GM18861 (cell line): Measurements from ENCODE around the gene SPARCL1.
A peak's percentile ranks its signal among the peaks of the same experiment; 100 is the strongest.
"Not testable (repeated sequence)": the region's sequence is repeated elsewhere in the genome, so short reads cannot be mapped to it uniquely, and the experiment has no call there.

Source experiments
- ATAC-seq: cut with Tn5 transposase; IDR thresholded peaks from one replicate; pipeline ENCODE4 v1.9.1; 2021; ENCODE audit not compliant: unreplicated experiment

The SPARCL1 gene, protein sequence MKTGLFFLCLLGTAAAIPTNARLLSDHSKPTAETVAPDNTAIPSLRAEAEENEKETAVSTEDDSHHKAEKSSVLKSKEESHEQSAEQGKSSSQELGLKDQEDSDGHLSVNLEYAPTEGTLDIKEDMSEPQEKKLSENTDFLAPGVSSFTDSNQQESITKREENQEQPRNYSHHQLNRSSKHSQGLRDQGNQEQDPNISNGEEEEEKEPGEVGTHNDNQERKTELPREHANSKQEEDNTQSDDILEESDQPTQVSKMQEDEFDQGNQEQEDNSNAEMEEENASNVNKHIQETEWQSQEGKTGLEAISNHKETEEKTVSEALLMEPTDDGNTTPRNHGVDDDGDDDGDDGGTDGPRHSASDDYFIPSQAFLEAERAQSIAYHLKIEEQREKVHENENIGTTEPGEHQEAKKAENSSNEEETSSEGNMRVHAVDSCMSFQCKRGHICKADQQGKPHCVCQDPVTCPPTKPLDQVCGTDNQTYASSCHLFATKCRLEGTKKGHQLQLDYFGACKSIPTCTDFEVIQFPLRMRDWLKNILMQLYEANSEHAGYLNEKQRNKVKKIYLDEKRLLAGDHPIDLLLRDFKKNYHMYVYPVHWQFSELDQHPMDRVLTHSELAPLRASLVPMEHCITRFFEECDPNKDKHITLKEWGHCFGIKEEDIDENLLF

DNA sequence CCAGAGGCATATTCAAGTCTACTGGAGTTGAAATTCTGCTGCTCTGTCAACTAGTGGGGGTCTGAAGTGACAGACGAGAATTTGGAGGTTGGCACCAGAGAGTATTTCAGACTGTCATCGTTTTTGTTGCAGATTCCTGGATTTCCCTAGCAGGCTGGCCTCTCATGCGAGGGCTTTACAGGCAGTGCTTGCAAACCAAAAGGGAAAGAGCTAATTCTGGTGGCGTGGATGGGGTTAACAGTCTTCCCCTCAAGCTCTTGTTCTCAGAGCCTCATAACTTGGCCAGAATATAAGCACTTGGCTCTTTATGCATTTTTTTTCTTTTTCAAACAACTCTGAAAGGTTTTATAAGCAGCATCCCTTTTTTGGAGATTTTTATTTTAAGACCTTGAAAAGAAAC lies at the start of gene SPARCL1:
SPARCL1 (minus strand) TSS at position 190 of the 400 bp plus-strand sequence. CDS start 29,802 bp downstream, outside the sequence.
- no peak for ATAC-seq

DNA sequence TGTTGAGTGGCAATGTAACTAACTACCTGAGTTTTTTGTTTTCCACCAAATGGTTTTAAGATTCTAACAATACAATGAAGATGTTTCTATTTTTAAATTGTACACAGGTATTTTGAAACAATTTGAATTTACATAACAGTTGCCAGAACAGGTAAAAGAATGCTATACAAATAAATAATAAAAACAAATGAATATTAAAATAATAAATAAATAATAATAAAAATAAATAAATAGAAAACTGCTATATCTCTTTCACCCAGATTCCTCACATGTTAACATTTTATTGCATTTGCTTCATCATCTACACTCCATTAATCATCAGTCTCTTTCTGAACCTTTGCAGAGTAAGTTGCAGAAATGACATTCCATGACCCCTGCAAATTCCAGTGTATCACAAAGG lies 46.8 kb upstream of the SPARCL1 start:
- ATAC-seq = no peak

DNA sequence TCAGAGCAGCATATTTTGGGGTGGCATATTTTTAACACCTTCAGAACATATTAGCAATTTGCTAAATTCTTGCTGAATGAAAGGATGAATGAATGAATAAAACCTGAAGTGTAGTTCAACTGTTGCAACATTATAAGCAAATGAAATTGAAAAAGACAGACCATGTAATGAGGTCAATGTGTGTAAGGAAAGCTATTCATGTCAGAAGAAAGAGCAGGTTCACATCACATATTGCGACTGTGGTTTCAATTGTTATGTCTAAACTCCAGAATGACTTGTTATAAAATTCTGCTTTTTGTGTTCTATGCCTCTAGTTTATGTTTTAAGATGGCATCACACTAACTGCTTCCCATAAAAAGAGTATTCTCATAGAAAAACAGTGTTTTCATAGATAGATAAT lies 46.2 kb upstream of the SPARCL1 start:
- no peak for ATAC-seq

DNA sequence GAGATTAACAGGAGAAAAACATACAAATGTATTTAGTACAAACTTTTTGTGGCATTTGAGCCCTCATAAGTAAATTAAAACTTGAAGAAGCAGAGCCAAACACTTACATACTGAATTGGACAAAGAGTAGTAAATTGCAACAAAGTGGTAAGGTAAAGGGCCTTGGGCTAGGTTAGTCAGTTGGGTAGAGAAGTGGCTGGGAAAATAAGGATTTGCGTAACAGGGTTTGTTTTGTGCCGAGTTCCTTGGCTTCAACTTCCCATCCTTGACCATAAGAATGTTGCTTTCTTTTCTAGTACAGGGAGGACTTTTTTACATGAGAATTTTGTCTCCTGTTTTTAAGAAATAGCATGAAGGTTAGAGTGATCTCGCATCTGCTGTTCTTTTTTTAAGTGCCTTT lies 45.8 kb upstream of the SPARCL1 start:
- ATAC-seq = no peak

DNA sequence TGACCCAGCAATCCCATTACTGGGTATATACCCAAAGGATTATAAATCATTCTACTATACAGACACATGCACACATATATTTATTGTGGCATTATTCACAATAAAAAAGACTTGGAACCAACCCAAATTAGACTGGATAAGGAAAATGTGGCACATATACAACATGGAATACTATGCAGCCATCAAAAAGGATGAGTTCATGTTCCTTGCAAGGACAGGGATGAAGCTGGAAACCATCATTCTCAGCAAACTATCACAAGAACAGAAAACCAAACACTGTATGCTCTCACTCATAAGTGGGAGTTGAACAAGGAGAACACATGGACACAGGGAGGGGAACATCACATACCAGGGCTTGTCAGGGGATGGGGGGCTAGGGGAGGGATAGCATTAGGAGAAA lies 45.2 kb upstream of the SPARCL1 start:
- ATAC-seq = not testable (repeated sequence)

DNA sequence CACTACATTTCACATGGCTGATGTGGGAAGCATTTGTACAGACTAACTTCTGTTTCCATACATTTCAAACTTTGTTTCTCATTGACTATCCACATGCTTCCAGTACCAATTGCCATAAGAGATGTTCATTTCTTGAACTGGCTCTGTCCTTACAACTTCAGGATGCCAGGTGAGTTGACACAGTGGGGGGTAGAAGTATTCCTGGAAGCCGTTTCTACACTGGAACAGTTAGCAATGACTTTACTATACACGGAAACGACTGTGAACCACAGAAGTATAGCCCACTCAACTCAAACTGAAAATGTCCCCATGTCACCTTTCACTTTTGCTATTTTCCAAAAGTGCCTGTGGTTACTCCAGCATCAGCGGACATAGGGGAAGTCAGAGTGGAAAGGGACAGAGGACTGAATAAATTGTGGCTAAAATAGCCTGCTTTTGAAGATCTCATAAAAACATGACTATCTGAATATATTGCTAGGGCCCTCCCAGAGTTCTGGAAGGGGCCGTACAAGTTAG lies 41.2 kb upstream of the SPARCL1 start:
- ATAC-seq = no peak

DNA sequence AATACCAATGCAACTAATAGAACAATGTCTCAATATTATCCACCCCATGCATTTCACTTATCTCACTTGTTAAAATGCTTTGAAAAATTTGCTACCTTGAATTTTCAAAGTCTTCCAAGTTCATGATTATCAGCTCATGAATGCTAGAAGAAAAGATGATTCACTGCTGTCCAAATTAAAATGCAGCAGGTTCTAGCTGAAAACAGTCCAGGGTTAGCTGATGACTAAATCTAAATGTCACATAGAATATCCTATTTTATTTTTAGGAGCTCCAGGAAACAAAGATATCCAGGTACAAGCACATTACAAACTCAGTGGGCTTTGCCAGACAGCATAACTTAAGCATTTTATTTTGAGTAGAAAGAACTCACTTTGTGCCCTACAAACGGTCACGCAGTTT lies 38.0 kb upstream of the SPARCL1 start:
- no peak for ATAC-seq

DNA sequence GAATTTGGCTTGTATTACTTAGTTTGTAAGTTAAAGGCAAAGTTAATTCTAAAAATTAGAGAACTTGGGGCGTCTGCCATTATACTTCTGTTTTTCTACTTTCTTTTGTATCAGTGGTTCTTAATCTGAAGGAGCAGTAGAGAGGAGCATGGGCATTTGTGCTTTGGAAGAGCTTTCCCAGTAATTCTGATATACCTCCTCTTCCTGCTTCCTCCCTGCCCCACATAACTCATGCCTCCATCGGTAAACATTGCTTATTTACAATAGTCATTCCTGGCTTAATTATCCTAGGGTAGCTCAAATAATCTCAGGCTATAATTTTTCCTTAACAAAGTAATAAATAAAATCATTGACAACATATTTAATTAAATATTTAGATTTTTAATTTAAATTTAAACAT lies 37.1 kb upstream of the SPARCL1 start:
- ATAC-seq = no peak

DNA sequence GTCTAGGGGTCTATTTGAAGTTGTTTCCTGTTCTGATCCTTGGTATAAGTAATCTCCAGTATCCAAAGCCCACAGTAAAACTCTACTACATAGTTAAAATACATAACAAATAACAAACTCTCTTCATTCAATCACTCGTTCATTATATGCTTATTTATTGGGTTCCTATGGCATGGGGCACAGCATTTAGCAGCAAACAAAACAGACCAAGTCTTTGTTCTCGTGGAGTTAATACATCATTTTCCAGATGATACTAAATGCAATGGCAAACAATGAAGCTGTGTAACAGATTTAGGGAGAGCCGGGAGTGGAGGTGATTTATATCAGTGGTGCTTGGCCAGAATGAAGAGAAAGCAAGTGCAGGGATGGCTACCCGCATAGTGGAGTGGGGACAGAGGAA lies 36.6 kb upstream of the SPARCL1 start:
- no peak for ATAC-seq

DNA sequence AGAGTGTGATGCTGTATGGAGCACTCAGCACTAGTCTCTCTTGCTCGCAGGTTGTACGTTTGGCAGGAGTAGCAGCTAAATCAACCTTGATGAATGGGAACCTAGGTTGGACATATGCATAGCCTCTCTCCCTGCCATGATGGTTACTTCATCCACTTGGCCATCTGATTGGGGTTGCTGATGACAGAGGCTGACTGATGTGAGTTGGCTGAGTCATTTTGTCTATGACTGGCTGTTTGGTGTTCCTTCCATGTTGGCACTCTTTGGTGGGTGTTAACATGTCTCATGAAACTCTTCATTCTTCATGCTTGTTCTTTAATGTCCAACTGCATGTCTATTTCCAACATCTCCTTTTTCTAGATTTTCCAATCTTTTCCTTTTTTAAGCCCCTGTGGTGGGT lies 31.6 kb upstream of the SPARCL1 start:
- ATAC-seq = no peak

DNA sequence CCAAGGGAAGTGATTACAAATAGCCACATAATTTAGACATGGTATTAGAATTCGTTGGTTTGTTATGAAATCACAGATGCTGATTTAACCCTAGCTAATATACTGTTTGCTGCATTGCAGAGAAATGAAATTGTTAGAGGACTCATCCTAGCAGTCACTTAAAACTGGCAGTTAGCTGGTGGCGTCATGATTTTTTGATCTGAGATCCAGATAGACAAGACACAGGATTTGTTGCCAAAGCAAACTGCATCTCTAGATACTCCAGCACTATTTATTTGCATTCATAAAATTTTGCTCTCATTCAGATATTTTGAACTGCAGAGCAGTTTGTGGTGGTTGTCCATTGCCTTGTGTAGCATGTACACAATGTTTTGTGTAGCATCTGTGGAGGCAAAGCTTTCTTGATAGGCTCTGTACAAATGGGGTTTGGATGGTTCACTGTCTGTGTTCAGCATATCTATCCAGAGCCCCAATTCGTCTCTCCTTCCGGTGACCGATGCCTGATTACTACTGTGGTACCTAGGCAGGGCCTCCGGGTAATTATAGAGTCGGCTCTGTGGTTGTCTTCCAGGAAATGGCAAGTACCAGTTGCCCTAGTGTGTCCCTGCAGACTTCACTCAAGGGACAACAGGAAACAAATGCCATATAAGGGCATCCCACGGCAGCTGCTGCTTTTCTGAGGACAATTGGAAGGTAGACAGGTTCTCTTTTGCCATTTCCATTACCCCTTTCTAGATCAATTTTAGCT lies 30.1 kb upstream of the SPARCL1 start:
- ATAC-seq = peak; percentile 99

DNA sequence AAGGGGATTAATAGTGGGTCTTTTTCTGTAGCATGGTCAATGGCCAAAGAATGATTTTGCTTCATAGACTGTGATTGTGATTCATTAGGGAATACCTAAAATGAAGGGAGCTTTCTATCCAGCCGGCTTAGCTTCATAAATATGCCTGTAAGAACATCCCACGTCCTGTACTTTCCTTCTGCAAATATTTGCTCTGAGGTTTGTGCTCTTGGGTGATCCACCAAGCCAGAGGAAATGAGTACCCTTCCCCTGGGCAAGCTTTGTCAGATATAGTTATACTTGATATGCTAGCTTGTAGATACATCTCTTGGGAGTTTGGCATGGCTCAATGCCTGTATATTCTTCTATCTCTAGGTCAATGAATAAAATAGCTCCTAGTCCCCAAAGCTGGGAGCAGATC lies 28.2 kb upstream of the SPARCL1 start:
- no peak for ATAC-seq

DNA sequence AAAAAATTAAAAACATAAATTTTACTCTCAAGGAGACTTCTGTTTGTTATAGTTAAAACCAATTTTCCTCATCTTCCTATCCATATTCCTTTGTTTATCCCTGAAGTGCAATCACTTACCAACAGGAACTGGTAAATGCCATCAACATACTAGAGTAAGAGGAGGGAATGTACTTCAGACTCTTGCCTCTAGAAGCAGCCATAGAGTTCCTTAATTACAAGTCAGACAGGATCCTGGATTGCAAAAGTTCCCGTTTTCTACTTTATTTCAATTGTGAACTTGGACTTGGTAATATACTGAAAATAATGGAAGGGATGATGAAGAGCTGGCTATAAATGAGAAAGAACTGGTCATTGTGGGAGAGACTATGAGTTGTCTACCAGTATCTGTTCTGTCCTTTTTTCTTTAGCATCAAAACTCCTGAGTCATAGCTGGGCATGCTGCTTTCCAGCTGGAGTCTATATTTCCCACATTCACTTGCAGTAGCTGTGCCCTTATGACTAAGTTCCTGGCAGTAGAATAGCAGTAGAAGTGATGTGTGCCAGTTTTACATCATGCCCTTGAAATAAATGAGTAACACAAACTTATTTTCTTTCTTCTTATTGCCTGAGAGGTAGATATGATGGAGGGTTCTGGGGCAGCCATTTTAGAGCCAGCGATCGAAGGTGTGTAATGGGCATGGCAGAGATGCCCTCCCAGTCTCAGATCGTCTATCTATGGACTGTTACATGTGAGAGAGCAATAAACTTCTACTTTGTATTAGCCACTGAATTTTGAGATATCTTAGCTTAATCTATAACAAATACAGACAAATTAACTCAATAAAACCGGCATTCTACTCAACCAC lies 26.8 kb upstream of the SPARCL1 start:
- ATAC-seq = no peak

DNA sequence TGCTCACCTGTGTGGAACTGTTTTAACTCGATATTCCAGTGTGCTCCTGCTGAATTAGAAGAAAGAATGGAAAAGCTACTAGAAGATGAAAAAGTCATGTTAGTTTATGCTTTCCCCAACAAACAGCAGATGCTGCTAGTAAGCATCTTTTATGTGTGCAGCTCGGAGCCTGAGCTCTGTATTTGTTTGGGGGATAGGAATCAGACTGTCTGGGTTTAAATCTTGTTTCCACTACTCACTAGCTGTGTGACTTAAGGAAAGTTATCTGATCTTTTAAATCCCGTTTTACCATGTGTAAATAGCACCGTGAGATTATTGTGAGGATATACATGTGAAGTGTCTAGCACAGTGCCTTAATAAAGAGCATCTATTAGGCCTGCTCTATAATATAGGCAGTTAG lies 24.0 kb upstream of the SPARCL1 start:
- ATAC-seq = no peak

DNA sequence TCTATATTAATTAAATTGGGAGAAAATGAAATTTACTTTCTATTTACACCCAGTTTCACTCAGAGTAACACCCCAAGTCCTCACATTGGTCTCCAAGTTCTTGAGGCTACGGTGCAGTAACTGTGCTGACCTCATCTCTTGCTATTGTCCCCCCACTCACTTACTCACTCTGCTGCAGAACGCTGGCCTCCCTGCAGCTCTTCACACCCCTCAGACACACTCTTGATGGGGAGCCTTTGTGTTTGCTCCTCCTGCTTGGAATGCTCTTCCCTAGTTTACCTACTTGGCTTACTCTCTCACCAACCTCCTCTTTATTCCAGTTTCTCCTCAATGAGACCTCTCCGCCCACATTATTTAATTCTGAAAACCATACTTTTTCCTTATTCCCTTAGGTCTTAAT lies 22.2 kb upstream of the SPARCL1 start:
- ATAC-seq = no peak

DNA sequence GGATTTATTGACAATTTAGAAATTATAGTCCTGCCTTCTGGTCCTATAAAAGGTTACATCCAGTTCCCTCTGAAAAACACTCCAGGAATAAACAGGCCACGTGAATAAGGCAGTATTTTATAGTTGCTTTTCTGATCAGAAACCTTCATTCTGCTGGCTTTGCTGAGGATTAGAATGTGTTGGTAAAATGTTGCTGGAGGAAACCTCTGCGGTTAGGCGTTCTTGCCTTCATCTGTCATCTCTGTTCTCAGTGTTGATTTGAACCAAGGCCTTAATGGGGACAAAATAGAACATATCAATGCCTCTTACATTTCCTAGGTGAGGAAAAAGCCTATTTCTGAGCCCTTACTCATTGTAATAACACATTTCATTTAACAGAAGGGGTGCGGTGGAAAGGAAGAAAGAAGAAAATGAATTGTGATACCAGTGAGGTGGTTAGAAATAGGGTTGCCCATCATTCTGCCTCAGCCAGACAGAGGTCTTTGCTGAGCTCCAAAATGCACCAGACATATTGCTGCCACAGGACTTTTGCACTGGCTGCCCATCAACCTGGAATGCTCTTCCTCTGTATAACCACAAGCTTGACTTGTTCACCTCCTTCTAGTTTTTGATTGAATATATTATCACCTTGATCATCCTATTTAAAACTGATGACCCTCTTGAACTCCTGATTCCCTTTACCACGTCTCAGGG lies 18.0 kb upstream of the SPARCL1 start:
- no peak for ATAC-seq

DNA sequence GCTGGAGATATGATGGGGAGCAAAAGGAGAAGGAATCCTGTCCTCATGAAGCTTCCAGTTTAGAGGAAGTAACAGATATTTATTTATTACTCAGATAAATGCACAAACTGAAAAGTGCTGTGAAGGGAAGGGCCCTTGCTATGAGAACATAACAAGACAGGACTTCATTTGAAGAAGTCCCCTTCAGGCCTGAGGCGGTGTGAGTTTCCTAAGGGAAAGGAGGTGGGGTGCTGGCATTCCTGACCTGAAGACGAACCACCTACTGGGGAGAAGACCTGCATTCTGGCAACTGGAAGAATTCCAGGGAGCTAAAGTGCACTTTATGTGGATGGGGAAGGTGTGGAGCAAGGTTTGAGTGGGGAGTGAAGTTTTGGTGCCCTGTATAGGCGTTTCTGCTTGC lies 15.9 kb upstream of the SPARCL1 start:
- ATAC-seq = no peak

DNA sequence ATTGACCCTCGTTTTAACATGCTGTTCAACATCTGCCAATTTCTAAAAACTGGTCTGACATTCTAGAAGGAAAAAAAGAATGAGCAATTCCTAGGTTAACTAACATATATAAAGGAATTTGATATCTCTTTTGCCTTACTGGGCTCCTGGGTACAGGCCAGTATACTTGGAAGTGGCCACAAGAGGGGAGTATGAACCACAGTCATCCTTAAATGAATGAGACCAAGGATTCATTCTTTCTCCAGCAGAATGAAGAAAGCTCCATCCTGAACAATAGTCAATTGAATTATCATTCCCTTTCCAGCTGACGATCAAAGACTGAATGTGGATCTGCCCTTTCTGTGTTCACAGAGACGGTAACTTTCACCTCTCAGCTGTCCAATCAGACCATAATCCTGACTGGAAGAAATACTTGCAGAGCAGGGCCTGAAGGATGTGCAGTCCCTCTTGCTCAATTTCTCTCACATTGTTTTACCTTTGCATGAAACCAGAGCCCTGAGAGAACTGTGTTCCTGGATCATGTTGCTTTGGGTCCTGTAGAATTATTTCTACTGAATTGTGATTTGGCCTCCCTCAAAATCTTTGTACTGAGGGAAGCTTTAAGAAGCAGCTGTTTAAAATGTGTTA lies 14.8 kb upstream of the SPARCL1 start:
- no peak for ATAC-seq

DNA sequence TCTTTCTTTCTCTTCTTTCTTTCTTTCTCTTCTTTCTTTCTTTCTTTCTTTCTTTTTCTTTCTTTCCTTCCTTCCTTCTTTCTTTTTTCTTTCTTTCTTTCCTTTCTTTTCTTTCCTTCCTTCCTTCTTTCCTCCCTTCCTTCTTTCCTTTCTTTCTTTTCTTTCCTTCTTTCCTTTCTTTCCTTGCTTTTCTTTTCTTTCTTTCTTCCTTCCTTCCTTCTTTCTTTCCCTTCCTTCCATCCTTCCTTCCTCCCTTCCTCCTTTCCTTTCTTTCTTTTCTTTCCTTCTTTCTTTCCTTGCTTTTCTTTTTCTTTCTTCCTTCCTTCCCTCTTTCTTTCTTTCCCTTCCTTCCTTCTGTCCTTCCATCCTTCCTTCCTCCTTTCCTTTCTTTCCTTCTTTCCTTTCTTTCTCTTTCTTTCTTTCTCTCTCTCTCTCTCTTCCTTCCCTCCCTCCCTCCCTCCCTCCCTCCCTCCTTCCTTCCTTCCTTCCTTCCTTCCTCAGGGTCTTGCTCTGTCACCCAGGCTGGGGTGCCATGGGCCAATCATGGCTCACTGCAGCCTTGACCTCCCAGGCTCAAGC lies 13.6 kb upstream of the SPARCL1 start:
- no peak for ATAC-seq
